ENCODE results near the gene PRKAG2.
A peak's percentile ranks its signal among the peaks of the same experiment; 100 is the strongest.
"Not testable (repeated sequence)": the region's sequence is repeated elsewhere in the genome, so short reads cannot be mapped to it uniquely, and the experiment has no call there.

Gene PRKAG2

GRCh38 chr7:151519765-151520418 is 357.0 kb downstream of the PRKAG2 start, which contains the start of gene RHEB:
TSS of gene RHEB (minus strand) at chr7:151519895. CDS start at chr7:151519511, 384 bp downstream.
- peak within 1 kb of the TSS; percentile 90 for H3K4me3 ChIP-seq (ENCODE audit: low read depth, low read length)
- in situ Hi-C loops (cut with HindIII; ENCODE audit: low sequenced_read_pairs): no loop called here
- DNase-seq (ENCODE audit: low read depth): peak; percentile 99
- TF ChIP-seq CTCF (IDR thresholded peaks at IDR 0.05; ENCODE audit: low read depth, low read length, missing control alignments): no peak

GRCh38 chr7:151518947-151519764 is 357.8 kb downstream of the PRKAG2 start:
- peak overlapping the region; percentile 90 for H3K4me3 ChIP-seq (ENCODE audit: low read depth, low read length)
- in situ Hi-C loops (cut with HindIII; ENCODE audit: low sequenced_read_pairs): not testable (repeated sequence)

GRCh38 chr7:151518105-151518946 is 358.6 kb downstream of the PRKAG2 start:
- in situ Hi-C loops (cut with HindIII; ENCODE audit: low sequenced_read_pairs): no loop called here
- TF ChIP-seq CTCF (IDR thresholded peaks at IDR 0.05; ENCODE audit: low read depth, low read length, missing control alignments): no peak

More at GRCh38 chr7:151518947-151519764, 357.8 kb downstream of the PRKAG2 start:
- not testable (repeated sequence) for DNase-seq (ENCODE audit: low read depth)

GRCh38 chr7:151517601-151518104 is 359.3 kb downstream of the PRKAG2 start:
- no peak for TF ChIP-seq CTCF (IDR thresholded peaks at IDR 0.05; ENCODE audit: low read depth, low read length, missing control alignments)
- no peak for DNase-seq (ENCODE audit: low read depth)
- H3K4me3 ChIP-seq (ENCODE audit: low read depth, low read length): peak overlapping the region; percentile 90
- in situ Hi-C loops (cut with HindIII; ENCODE audit: low sequenced_read_pairs): no loop called here

More at GRCh38 chr7:151518105-151518946, 358.6 kb downstream of the PRKAG2 start:
- no peak for DNase-seq (ENCODE audit: low read depth)
- peak overlapping the region; percentile 90 for H3K4me3 ChIP-seq (ENCODE audit: low read depth, low read length)

- no peak overlapping the region for H3K4me3 ChIP-seq (ENCODE audit: low read depth, low read length)
- no peak for DNase-seq (ENCODE audit: low read depth)
- in situ Hi-C loops (cut with HindIII; ENCODE audit: low sequenced_read_pairs): no loop called here
- TF ChIP-seq CTCF (IDR thresholded peaks at IDR 0.05; ENCODE audit: low read depth, low read length, missing control alignments): no peak
Observed at GRCh38 chr7:151515276-151515565, 361.7 kb downstream of the PRKAG2 start.

GRCh38 chr7:151514461-151515275 is 362.2 kb downstream of the PRKAG2 start:
- no peak overlapping the region for H3K4me3 ChIP-seq (ENCODE audit: low read depth, low read length)
- TF ChIP-seq CTCF (IDR thresholded peaks at IDR 0.05; ENCODE audit: low read depth, low read length, missing control alignments): no peak
- no peak for DNase-seq (ENCODE audit: low read depth)
- in situ Hi-C loops (cut with HindIII; ENCODE audit: low sequenced_read_pairs): no loop called here
